PC-3 (cell line): ENCODE measurements around the gene CEP19. TPM values are rescaled to one million over a fixed set of nuclear protein-coding genes. Genes with fewer than 3 reads are reported as not detected.

Source experiments
- ATAC-seq: fragments of 200-7000 bp; cut with Tn5 transposase; 2 replicates; pipeline ENCODE4 v1.9.1; 2020; ENCODE audit warnings: mild to moderate bottlenecking, moderate library complexity
- BruUV-seq: library from RNA; stranded (reverse); fragments of 400-500 nt; replicated peaks from 2 replicates; lab custom pipeline; 2021; lab: Mats Ljungman, UMichigan
- CTCF ChIA-PET: fragments of 300-600 bp; sonication (Branson Sonifier 250); formaldehyde crosslinking; loops from one replicate; lab custom pipeline; 2022; ENCODE audit warnings: antibody characterized with exemption; lab: Charles Lee
- POLR2A ChIA-PET: fragments of 300-600 bp; sonication (Branson Sonifier 250); formaldehyde crosslinking; loops from one replicate; lab custom pipeline; 2022; ENCODE audit warnings: antibody characterized with exemption; ENCODE audit not compliant: unreplicated experiment; lab: Charles Lee
- DNase-seq: peaks from one replicate; pipeline ENCODE4 v3.0.0-alpha.2; 2015
- H2AFZ ChIP-seq: fragments of 300-600 bp; sonication (generic); 2 replicates; pipeline ENCODE4 v1.6.0; 2016; ENCODE audit warnings: antibody characterized with exemption, low read length
- H3F3A ChIP-seq: fragments of 300-600 bp; sonication (generic); one replicate; pipeline ENCODE4 v1.6.0; 2017; ENCODE audit warnings: antibody characterized with exemption, low read length, control low read depth, mild to moderate bottlenecking; ENCODE audit not compliant: unreplicated experiment
- H3K27ac ChIP-seq: fragments of 300-600 bp; sonication (generic); 2 replicates; pipeline ENCODE4 v1.5.1; 2016; ENCODE audit warnings: mild to moderate bottlenecking, low read length
- H3K27me3 ChIP-seq: fragments of 300-600 bp; sonication (generic); 2 replicates; pipeline ENCODE4 v1.6.1; 2016; ENCODE audit warnings: low read length, mixed read lengths
- H3K36me3 ChIP-seq: fragments of 300-600 bp; sonication (generic); 2 replicates; pipeline ENCODE4 v1.6.1; 2016; ENCODE audit warnings: low read depth, mixed run types, low read length, mixed read lengths
- H3K4me1 ChIP-seq: fragments of 300-600 bp; sonication (generic); 2 replicates; pipeline ENCODE4 v1.5.1; 2016; ENCODE audit warnings: low read length; ENCODE audit not compliant: insufficient read depth
- H3K4me2 ChIP-seq: fragments of 300-600 bp; sonication (generic); 2 replicates; pipeline ENCODE4 v1.6.0; 2016; ENCODE audit warnings: low read length
- H3K4me3 ChIP-seq: fragments of 300-600 bp; sonication (generic); 2 replicates; pipeline ENCODE4 v1.5.1; 2016; ENCODE audit warnings: mild to moderate bottlenecking, low read length, mixed read lengths
- H3K79me2 ChIP-seq: fragments of 300-600 bp; sonication (generic); 2 replicates; pipeline ENCODE4 v1.6.1; 2017; ENCODE audit warnings: low read length, mixed read lengths
- H3K9ac ChIP-seq: fragments of 300-600 bp; sonication (generic); 2 replicates; pipeline ENCODE4 v1.6.0; 2016; ENCODE audit warnings: mild to moderate bottlenecking, low read length
- H3K9me2 ChIP-seq: fragments of 300-600 bp; sonication (generic); replicated peaks from 2 replicates; pipeline ENCODE4 v1.6.1; 2016; ENCODE audit warnings: mixed run types, low read length, mixed read lengths
- H3K9me3 ChIP-seq: fragments of 300-600 bp; sonication (generic); 2 replicates; pipeline ENCODE4 v1.6.1; 2016; ENCODE audit warnings: low read length, mixed read lengths
- H4K20me1 ChIP-seq: fragments of 300-600 bp; sonication (generic); 2 replicates; pipeline ENCODE4 v1.6.1; 2016; ENCODE audit warnings: low read length, mixed read lengths
- EZH2 ChIP-seq: fragments of 300-600 bp; sonication (generic); IDR thresholded peaks from one replicate; pipeline ENCODE4 v1.6.1; 2017; ENCODE audit warnings: antibody characterized with exemption, mild to moderate bottlenecking, low read length; ENCODE audit not compliant: unreplicated experiment
- EZH2phosphoT487 ChIP-seq: fragments of 300-600 bp; sonication (generic); IDR thresholded peaks from 2 replicates; pipeline ENCODE4 v1.6.1; 2018; ENCODE audit warnings: mild to moderate bottlenecking, antibody characterized with exemption, low read length, borderline replicate concordance
- intact Hi-C: fragments of 100-400 bp; cut with micrococcal nuclease; formaldehyde crosslinking; loops from 2 replicates; pipeline ENCODE4 v1.9.0; 2023
- total RNA-seq: library from RNA; depleted of rRNA; stranded (reverse); fragments of >200 nt; gene quantifications from 2 replicates; pipeline ENCODE4 v1.2.3, GENCODE V29; 2014; rRNA removed
- TF ChIP-seq, protein P1 (sequence below): fragments of 300-600 bp; sonication (generic); conservative IDR thresholded peaks from 2 replicates; pipeline ENCODE4 v1.5.1; 2017; ENCODE audit warnings: antibody characterized with exemption, low read depth, mild to moderate bottlenecking, low read length

The CEP19 gene
- total RNA-seq, 1 experiment from 2014 or later = 2.6 TPM

- ATAC-seq (no peak), DNase-seq (no peak)
- intact Hi-C loops = no loop called here
- Histone ChIP-seq H3K4me3 (no peak overlapping the region), H3K9me2 (no peaks in the 10 kb centered on the region), H3K79me2 (no peaks in the 10 kb centered on the region), H3K9me3 (no peaks in the 10 kb centered on the region), H4K20me1 (no peaks in the 10 kb centered on the region), H3K27me3 (no peaks in the 10 kb centered on the region), H3K27ac (no peak overlapping the region), H3F3A (no peaks in the 10 kb centered on the region), H3K4me1 (no peaks in the 10 kb centered on the region), H2AFZ (no peak overlapping the region), H3K4me2 (no peak overlapping the region), H3K36me3 (no peaks in the 10 kb centered on the region), H3K9ac (no peak overlapping the region)
- CTCF ChIA-PET = no interaction called here
- no TSS peak for BruUV-seq
- POLR2A ChIA-PET = no interaction called here
- TF ChIP-seq, protein P1, sequence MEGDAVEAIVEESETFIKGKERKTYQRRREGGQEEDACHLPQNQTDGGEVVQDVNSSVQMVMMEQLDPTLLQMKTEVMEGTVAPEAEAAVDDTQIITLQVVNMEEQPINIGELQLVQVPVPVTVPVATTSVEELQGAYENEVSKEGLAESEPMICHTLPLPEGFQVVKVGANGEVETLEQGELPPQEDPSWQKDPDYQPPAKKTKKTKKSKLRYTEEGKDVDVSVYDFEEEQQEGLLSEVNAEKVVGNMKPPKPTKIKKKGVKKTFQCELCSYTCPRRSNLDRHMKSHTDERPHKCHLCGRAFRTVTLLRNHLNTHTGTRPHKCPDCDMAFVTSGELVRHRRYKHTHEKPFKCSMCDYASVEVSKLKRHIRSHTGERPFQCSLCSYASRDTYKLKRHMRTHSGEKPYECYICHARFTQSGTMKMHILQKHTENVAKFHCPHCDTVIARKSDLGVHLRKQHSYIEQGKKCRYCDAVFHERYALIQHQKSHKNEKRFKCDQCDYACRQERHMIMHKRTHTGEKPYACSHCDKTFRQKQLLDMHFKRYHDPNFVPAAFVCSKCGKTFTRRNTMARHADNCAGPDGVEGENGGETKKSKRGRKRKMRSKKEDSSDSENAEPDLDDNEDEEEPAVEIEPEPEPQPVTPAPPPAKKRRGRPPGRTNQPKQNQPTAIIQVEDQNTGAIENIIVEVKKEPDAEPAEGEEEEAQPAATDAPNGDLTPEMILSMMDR = no peak
- TF ChIP-seq EZH2phosphoT487 (no peak), EZH2 (no peak)
Measured at GRCh38 chr3:196659901-196660351, 52.1 kb downstream of the CEP19 start.

Other genes with a start within 250 kb of the CEP19 start
- 12.8 and 13.8 TPM in 2 replicates for gene RNF168, start 208.5 kb downstream of the CEP19 start, total RNA-seq
- not detected in 2 replicates for gene SMCO1, start 196.9 kb downstream of the CEP19 start, total RNA-seq
- gene WDR53, start 143.7 kb downstream of the CEP19 start, total RNA-seq = 11.7 and 17.4 TPM in 2 replicates
- gene FBXO45, start 143.6 kb downstream of the CEP19 start, total RNA-seq = 20.8 and 22.3 TPM in 2 replicates
- gene NRROS, start 72.6 kb downstream of the CEP19 start, total RNA-seq = 0.07 and 0.29 TPM in 2 replicates
- 22.5 and 30.3 TPM in 2 replicates for gene PIGX, start 127 bp upstream of the CEP19 start, total RNA-seq
- gene PAK2, start 27.6 kb upstream of the CEP19 start, total RNA-seq = 32.6 and 53.8 TPM in 2 replicates
- gene SENP5, start 155.7 kb upstream of the CEP19 start, total RNA-seq = 31.4 and 34.2 TPM in 2 replicates
- 119 and 131 TPM in 2 replicates for gene NCBP2, start 230.3 kb upstream of the CEP19 start, total RNA-seq